HEK293 (cell line): ENCODE measurements around the gene MARCHF11.

Experiments used
- CTCF ChIA-PET: fragments of 350-600 bp; formaldehyde crosslinking; extraction: SDS; loops from one replicate; lab custom pipeline; 2021; ENCODE audit warnings: antibody characterized with exemption; lab: Yijun Ruan, JAX
- POLR2A ChIA-PET: fragments of 300-600 bp; formaldehyde crosslinking; extraction: SDS; loops from one replicate; lab custom pipeline; 2020; ENCODE audit warnings: antibody characterized with exemption, inconsistent platforms; lab: Yijun Ruan, JAX
- H3K27ac ChIP-seq: fragments of 200-500 bp; sonication (Bioruptor generic); 2 replicates; pipeline ENCODE4 v1.5.1; 2014; ENCODE audit warnings: low read depth, low read length, control low read depth, inconsistent platforms; ENCODE audit errors: extremely low read depth
- H3K36me3 ChIP-seq, 2 experiments: fragments of 200-500 bp in 1 of 2; sonication (Bioruptor generic) in 1 of 2; 1 replicate in 1 of 2; 2 replicates in 1 of 2; pipeline ENCODE4 v1.5.1; 2014 to 2017; ENCODE audit warnings: inconsistent platforms in 2 of 2, low read length in 2 of 2; ENCODE audit not compliant: control insufficient read depth in 2 of 2, insufficient read depth in 1 of 2
- H3K4me1 ChIP-seq: fragments of 200-500 bp; sonication (Bioruptor generic); 2 replicates; pipeline ENCODE4 v1.5.1; 2014; ENCODE audit warnings: mild to moderate bottlenecking, low read length, inconsistent platforms; ENCODE audit not compliant: control insufficient read depth, insufficient read depth
- H3K4me3 ChIP-seq: 2 replicates; pipeline ENCODE4 v1.5.1; 2011; ENCODE audit warnings: low read depth, mild to moderate bottlenecking, control low read depth, low read length, moderate library complexity
- H3K9me3 ChIP-seq: fragments of 200-500 bp; sonication (Bioruptor generic); 2 replicates; pipeline ENCODE4 v1.5.1; 2014; ENCODE audit warnings: low read depth, low read length, inconsistent platforms; ENCODE audit not compliant: control insufficient read depth, insufficient read depth
- ZNF169 ChIP-seq: fragments of 450-650 bp; formaldehyde crosslinking; IDR thresholded peaks from 2 replicates; pipeline ENCODE4 v1.5.1; 2016; ENCODE audit warnings: missing biosample characterization, missing genetic modification characterization
- ZNF530 ChIP-seq: fragments of 450-650 bp; formaldehyde crosslinking; IDR thresholded peaks from 2 replicates; pipeline ENCODE4 v1.5.1; 2016; ENCODE audit warnings: low read depth, missing biosample characterization, missing genetic modification characterization
- ZNF645 ChIP-seq: fragments of 450-650 bp; formaldehyde crosslinking; IDR thresholded peaks from 2 replicates; pipeline ENCODE4; 2016; ENCODE audit warnings: missing biosample characterization, missing genetic modification characterization

Gene MARCHF11

GRCh38 chr5:16017720-16018119 is 161.9 kb downstream of the MARCHF11 start:
- Histone ChIP-seq H3K27ac (no peak overlapping the region), H3K9me3 (no peaks in the 10 kb centered on the region), H3K4me1 (no peaks in the 10 kb centered on the region), H3K4me3 (no peak overlapping the region), H3K36me3 (no peaks in the 10 kb centered on the region)
- POLR2A ChIA-PET = no interaction called here
- CTCF ChIA-PET = no interaction called here
- TF ChIP-seq ZNF645 (tag by site-specific recombination) (no peak), ZNF169 (tag by site-specific recombination) (no peak), ZNF530 (tag by site-specific recombination) (no peak)
